Spleen (tissue), 11 donors: ENCODE data around the gene JARID2. TPM values are rescaled to one million over a fixed set of nuclear protein-coding genes. Genes with fewer than 3 reads are reported as not detected.

ENCODE experiments used
- DNase-seq: peaks from one replicate; pipeline ENCODE4 v3.0.0-alpha.2; 2020
- H3K27ac ChIP-seq, 8 donors: fragments of 200-600 bp; sonication (generic) in 7 of 8; 1 replicate in 4 of 8; 2 replicates in 4 of 8; pipeline versions ENCODE4 v1.5.0 to v1.8.0; 2016 to 2021; ENCODE audit warnings: inconsistent platforms in 4 of 8, mild to moderate bottlenecking in 4 of 8, moderate library complexity in 1 of 8
- H3K27me3 ChIP-seq, 7 donors: fragments of 200-600 bp; sonication (generic) in 6 of 7; replicated peaks in 1 of 7; 1 replicate in 4 of 7; 2 replicates in 3 of 7; pipeline versions ENCODE4 v1.5.0 to v1.8.0; 2016 to 2021; ENCODE audit warnings: inconsistent platforms in 3 of 7, mild to moderate bottlenecking in 1 of 7
- H3K36me3 ChIP-seq, 6 donors: fragments of 200-600 bp; sonication (generic) in 5 of 6; 1 replicate in 4 of 6; 2 replicates in 2 of 6; pipeline versions ENCODE4 v1.5.0 to v1.8.0; 2016 to 2021; ENCODE audit warnings: inconsistent platforms in 2 of 6
- H3K4me1 ChIP-seq, 6 donors: fragments of 200-600 bp; sonication (generic) in 5 of 6; 1 replicate in 3 of 6; 2 replicates in 3 of 6; pipeline versions ENCODE4 v1.5.0 to v1.8.0; 2016 to 2021; ENCODE audit warnings: inconsistent platforms in 3 of 6
- H3K4me3 ChIP-seq, 8 donors: fragments of 200-600 bp; sonication (generic) in 7 of 8; 1 replicate in 4 of 8; 2 replicates in 4 of 8; pipeline versions ENCODE4 v1.5.0 to v1.8.0; 2016 to 2021; ENCODE audit warnings: inconsistent platforms in 4 of 8, mild to moderate bottlenecking in 4 of 8, moderate library complexity in 2 of 8
- H3K9me3 ChIP-seq, 8 donors: fragments of 200-600 bp; sonication (generic) in 7 of 8; 1 replicate in 4 of 8; 2 replicates in 4 of 8; pipeline versions ENCODE4 v1.5.0 to v1.8.0; 2016 to 2021; ENCODE audit warnings: inconsistent platforms in 4 of 8
- CTCF ChIP-seq, 11 experiments: fragments of 200-600 bp in 7 of 11; fragments of 450-650 bp in 4 of 11; sonication (generic) in 4 of 11; IDR thresholded peaks in 8 of 11; conservative IDR thresholded peaks in 3 of 11; 1 replicate in 7 of 11; 2 replicates in 4 of 11; pipeline versions ENCODE4 v1.4.0 to v1.8.0; 2016 to 2021; ENCODE audit warnings: antibody characterized with exemption in 11 of 11, inconsistent platforms in 4 of 11, mild to moderate bottlenecking in 1 of 11
- POLR2A ChIP-seq, 3 donors: fragments of 450-650 bp; IDR thresholded peaks; one replicate each; pipeline ENCODE4 v1.5.1; 2017; ENCODE audit warnings: antibody characterized with exemption in 3 of 3, mild to moderate bottlenecking in 1 of 3
- POLR2AphosphoS5 ChIP-seq, 3 donors: sonication (generic); formaldehyde crosslinking; IDR thresholded peaks; one replicate each; pipeline ENCODE4 v1.5.1; 2017; ENCODE audit warnings: antibody characterized with exemption in 3 of 3
- WGBS, 5 donors: extraction: QIAGEN DNeasy Blood & Tissue Kit in 3 of 5; methylation state at CpG; one replicate each; pipeline versions ENCODE4 v1.1.5 to v1.1.7; 2013 to 2018; 5-methylcytosine and 5-hydroxymethylcytosine counted together
- intact Hi-C: fragments of 100-400 bp; cut with DNase I; formaldehyde crosslinking; loops from one replicate; pipeline ENCODE4 v1.15.0; 2023; ENCODE audit warnings: low total_unique reads
- polyA plus RNA-seq, 3 donors: library from polyadenylated mRNA; stranded (reverse); fragments of 200-250 nt; gene quantifications; one replicate each; pipeline ENCODE4 v1.2.1, GENCODE V29; 2013
- total RNA-seq, 7 donors: library from RNA; depleted of rRNA in 3 of 7; stranded (reverse); fragments of >200 nt in 3 of 7; fragmentation: NEBNext Ultra II Directional in 4 of 7; extraction: Animal tissue kit (Norgen Biotek cat#: 25700) in 4 of 7; gene quantifications; one replicate each; pipeline versions ENCODE4 v1.1.0 to v1.2.1, GENCODE V29; 2016 to 2021
- donor health status: healthy with polysubstance abuse.
- donor health status: DM: no; HTN: no; CAD: no; lungs with moderate emphysema.
- donor health status: DM: no; HTN: no; CAD: no.
- donor health status: Bipolar disorder and iron deficiency.
- donor health status: healthy.
- donor health status: DM: no; HTN: no; CAD: no.
- donor health status: DM: yes; HTN: yes; CAD: no.

The JARID2 gene
- total and polyA plus RNA-seq, 10 donors = 4.4 to 27.1 (median 20.6) TPM

- TF ChIP-seq POLR2AphosphoS5 (IDR thresholded peaks at IDR 0.05) = peak in 2 of 3 donors; percentile 51 to 60
- no peak for TF ChIP-seq CTCF (IDR thresholded peaks at IDR 0.05 in 8 of 11, conservative IDR thresholded peaks at IDR 0.05 in 3 of 11)
- TF ChIP-seq POLR2A (IDR thresholded peaks at IDR 0.05) = no peak
- DNase-seq = peak; percentile 91
- H3K4me3 ChIP-seq = peak overlapping the region in 1 of 8 donors; percentile 20
- intact Hi-C loops = no loop called here
- no peaks in the 10 kb centered on the region for H3K27me3 ChIP-seq
- WGBS, 5 donors = 14 to 38% (median 30%) methylated on average over 8 of the region's 8 CpGs
- no peaks in the 10 kb centered on the region for H3K36me3 ChIP-seq
- peak overlapping the region in 7 of 8 donors; percentile 36 to 79 (median 67) for H3K27ac ChIP-seq
- no peaks in the 10 kb centered on the region for H3K9me3 ChIP-seq
- H3K4me1 ChIP-seq = peaks cover 26 to 98% (median 80%) of the 10 kb centered on the region in 6 donors
Measured at GRCh38 chr6:15299430-15300131, 53.7 kb downstream of the JARID2 start.

GRCh38 chr6:15301179-15302006, 55.5 kb downstream of the JARID2 start:
- no peak overlapping the region for H3K4me3 ChIP-seq
- peaks cover 33 to 100% (median 87%) of the 10 kb centered on the region in 6 donors for H3K4me1 ChIP-seq
- WGBS, 5 donors = 60 to 74% (median 72%) methylated on average over 6 of the region's 6 CpGs
- no peaks in the 10 kb centered on the region for H3K9me3 ChIP-seq
- H3K27me3 ChIP-seq = no peaks in the 10 kb centered on the region
- no peaks in the 10 kb centered on the region for H3K36me3 ChIP-seq
- intact Hi-C loops = no loop called here
- no peak for DNase-seq
- H3K27ac ChIP-seq = no peak overlapping the region
- TF ChIP-seq POLR2AphosphoS5 (IDR thresholded peaks at IDR 0.05) = no peak
- TF ChIP-seq CTCF (IDR thresholded peaks at IDR 0.05 in 8 of 11, conservative IDR thresholded peaks at IDR 0.05 in 3 of 11) = no peak
- no peak for TF ChIP-seq POLR2A (IDR thresholded peaks at IDR 0.05)

GRCh38 chr6:15303162-15303919, 57.5 kb downstream of the JARID2 start:
- H3K4me3 ChIP-seq = no peak overlapping the region
- intact Hi-C loops = no loop called here
- DNase-seq = no peak
- TF ChIP-seq POLR2AphosphoS5 (IDR thresholded peaks at IDR 0.05) (no peak), POLR2A (IDR thresholded peaks at IDR 0.05) (no peak)
- no peaks in the 10 kb centered on the region for H3K9me3 ChIP-seq
- peaks cover 34 to 100% (median 85%) of the 10 kb centered on the region in 6 donors for H3K4me1 ChIP-seq
- 82 to 88% (median 84%) methylated on average over 7 of the region's 7 CpGs for WGBS, 5 donors
- peak overlapping the region in 1 of 8 donors; percentile 26 for H3K27ac ChIP-seq
- H3K27me3 ChIP-seq = no peaks in the 10 kb centered on the region
- no peaks in the 10 kb centered on the region for H3K36me3 ChIP-seq

GRCh38 chr6:15303920-15304291, 58.0 kb downstream of the JARID2 start:
- Histone ChIP-seq H3K4me3 (no peak overlapping the region), H3K36me3 (no peaks in the 10 kb centered on the region), H3K4me1 (peaks cover 38 to 100% (median 85%) of the 10 kb centered on the region in 6 donors), H3K9me3 (no peaks in the 10 kb centered on the region), H3K27me3 (no peaks in the 10 kb centered on the region), H3K27ac (peak overlapping the region in 1 of 8 donors; percentile 26)
- intact Hi-C loops = no loop called here
- no peak for TF ChIP-seq POLR2AphosphoS5 (IDR thresholded peaks at IDR 0.05)
- TF ChIP-seq CTCF (IDR thresholded peaks at IDR 0.05 in 8 of 11, conservative IDR thresholded peaks at IDR 0.05 in 3 of 11) = no peak
- no peak for TF ChIP-seq POLR2A (IDR thresholded peaks at IDR 0.05)
- WGBS, 5 donors = 78 to 94% (median 91%) methylated on average over 4 to 6 of the region's 6 CpGs
- no peak for DNase-seq
